HEK293 (cell line): Measurements from ENCODE around the gene TSC22D2.

Experiments used
- CTCF ChIA-PET: fragments of 350-600 bp; formaldehyde crosslinking; extraction: SDS; loops from one replicate; lab custom pipeline; 2021; ENCODE audit warnings: antibody characterized with exemption; lab: Yijun Ruan, JAX
- POLR2A ChIA-PET: fragments of 300-600 bp; formaldehyde crosslinking; extraction: SDS; loops from one replicate; lab custom pipeline; 2020; ENCODE audit warnings: antibody characterized with exemption, inconsistent platforms; lab: Yijun Ruan, JAX
- H3K27ac ChIP-seq: fragments of 200-500 bp; sonication (Bioruptor generic); 2 replicates; pipeline ENCODE4 v1.5.1; 2014; ENCODE audit warnings: low read depth, low read length, control low read depth, inconsistent platforms; ENCODE audit errors: extremely low read depth
- H3K36me3 ChIP-seq, 2 experiments: fragments of 200-500 bp in 1 of 2; sonication (Bioruptor generic) in 1 of 2; 1 replicate in 1 of 2; 2 replicates in 1 of 2; pipeline ENCODE4 v1.5.1; 2014 to 2017; ENCODE audit warnings: inconsistent platforms in 2 of 2, low read length in 2 of 2; ENCODE audit not compliant: control insufficient read depth in 2 of 2, insufficient read depth in 1 of 2
- H3K4me1 ChIP-seq: fragments of 200-500 bp; sonication (Bioruptor generic); 2 replicates; pipeline ENCODE4 v1.5.1; 2014; ENCODE audit warnings: mild to moderate bottlenecking, low read length, inconsistent platforms; ENCODE audit not compliant: control insufficient read depth, insufficient read depth
- H3K4me3 ChIP-seq: 2 replicates; pipeline ENCODE4 v1.5.1; 2011; ENCODE audit warnings: low read depth, mild to moderate bottlenecking, control low read depth, low read length, moderate library complexity
- H3K9me3 ChIP-seq: fragments of 200-500 bp; sonication (Bioruptor generic); 2 replicates; pipeline ENCODE4 v1.5.1; 2014; ENCODE audit warnings: low read depth, low read length, inconsistent platforms; ENCODE audit not compliant: control insufficient read depth, insufficient read depth
- GFI1B ChIP-seq: fragments of 450-650 bp; formaldehyde crosslinking; IDR thresholded peaks from 2 replicates; pipeline ENCODE4 v1.5.1; 2016; ENCODE audit warnings: missing biosample characterization, missing genetic modification characterization
- GLI2 ChIP-seq: fragments of 450-650 bp; formaldehyde crosslinking; IDR thresholded peaks from 2 replicates; pipeline ENCODE4; 2017; ENCODE audit warnings: missing biosample characterization, missing genetic modification characterization, low read depth, borderline replicate concordance
- GLIS2 ChIP-seq: fragments of 450-650 bp; formaldehyde crosslinking; IDR thresholded peaks from 2 replicates; pipeline ENCODE4 v1.5.1; 2016; ENCODE audit warnings: missing biosample characterization, missing genetic modification characterization
- HIC1 ChIP-seq: fragments of 450-650 bp; formaldehyde crosslinking; IDR thresholded peaks from 2 replicates; pipeline ENCODE4 v1.5.1; 2016; ENCODE audit warnings: missing biosample characterization, missing genetic modification characterization
- HOXA7 ChIP-seq: sonication (generic); formaldehyde crosslinking; IDR thresholded peaks from 2 replicates; pipeline ENCODE4 v1.8.1; 2022; ENCODE audit warnings: missing genetic modification reagents, borderline replicate concordance
- HOXD13 ChIP-seq: sonication (generic); formaldehyde crosslinking; IDR thresholded peaks from 2 replicates; pipeline ENCODE4 v1.8.0; 2022; ENCODE audit warnings: missing genetic modification reagents, borderline replicate concordance
- MEIS1 ChIP-seq: sonication (generic); formaldehyde crosslinking; IDR thresholded peaks from 2 replicates; pipeline ENCODE4 v1.8.1; 2022; ENCODE audit warnings: missing genetic modification reagents, mild to moderate bottlenecking, borderline replicate concordance
- REST ChIP-seq: fragments of 450-650 bp; formaldehyde crosslinking; IDR thresholded peaks from 2 replicates; pipeline ENCODE4 v1.5.1; 2016; ENCODE audit warnings: missing biosample characterization, missing genetic modification characterization
- ZBTB7A ChIP-seq: fragments of 450-650 bp; formaldehyde crosslinking; IDR thresholded peaks from 2 replicates; pipeline ENCODE4 v1.5.1; 2016; ENCODE audit warnings: low read depth, missing biosample characterization, missing genetic modification characterization
- ZNF433 ChIP-seq: fragments of 450-650 bp; formaldehyde crosslinking; IDR thresholded peaks from 2 replicates; pipeline ENCODE4 v1.5.1; 2016; ENCODE audit warnings: missing biosample characterization, missing genetic modification characterization, low read depth
- ZNF449 ChIP-seq: fragments of 450-650 bp; formaldehyde crosslinking; IDR thresholded peaks from 2 replicates; pipeline ENCODE4 v1.5.1; 2017; ENCODE audit warnings: missing biosample characterization, mild to moderate bottlenecking, missing genetic modification characterization, moderate library complexity
- ZNF521 ChIP-seq: fragments of 450-650 bp; formaldehyde crosslinking; IDR thresholded peaks from 2 replicates; pipeline ENCODE4 v1.5.1; 2017; ENCODE audit warnings: missing biosample characterization, mild to moderate bottlenecking, missing genetic modification characterization
- ZNF530 ChIP-seq: fragments of 450-650 bp; formaldehyde crosslinking; IDR thresholded peaks from 2 replicates; pipeline ENCODE4 v1.5.1; 2016; ENCODE audit warnings: low read depth, missing biosample characterization, missing genetic modification characterization
- ZNF639 ChIP-seq: fragments of 450-650 bp; formaldehyde crosslinking; IDR thresholded peaks from 2 replicates; pipeline ENCODE4 v1.5.1; 2016; ENCODE audit warnings: missing biosample characterization, missing genetic modification characterization
- ZNF707 ChIP-seq: fragments of 450-650 bp; formaldehyde crosslinking; IDR thresholded peaks from 2 replicates; pipeline ENCODE4 v1.5.1; 2016; ENCODE audit warnings: missing biosample characterization, missing genetic modification characterization
- ZXDB ChIP-seq: fragments of 450-650 bp; formaldehyde crosslinking; IDR thresholded peaks from 2 replicates; pipeline ENCODE4 v1.5.1; 2016; ENCODE audit warnings: missing biosample characterization, missing genetic modification characterization

Gene TSC22D2

GRCh38 chr3:150450916-150451315 is 42.8 kb downstream of the TSC22D2 start:
- no peak for TF ChIP-seq HOXA7
- TF ChIP-seq HIC1 (tag by site-specific recombination), result no peak
- TF ChIP-seq ZNF449 (tag by site-specific recombination), result no peak
- TF ChIP-seq ZNF707, result no peak
- TF ChIP-seq ZBTB7A (tag by site-specific recombination), result no peak
- TF ChIP-seq HOXD13, result no peak
- TF ChIP-seq GLIS2, result no peak
- no peak for TF ChIP-seq GLI2
- no peak for TF ChIP-seq ZNF433 (tag by site-specific recombination)
- TF ChIP-seq, all 188 proteins: peak for 0
- Histone ChIP-seq H3K4me3 (no peak overlapping the region), H3K4me1 (peaks cover 5% of the 10 kb centered on the region; the same call in 1 of the 2 replicates), H3K9me3 (no peaks in the 10 kb centered on the region), H3K27ac (no peak overlapping the region), H3K36me3 (no peaks in the 10 kb centered on the region)
- ChIA-PET CTCF (interaction anchor here (0.7 kb wide), 1 partner anchor 224 kb away, joined by 3 read pairs; no protein-coding TSS in a partner anchor), POLR2A (no interaction called here)

- TF ChIP-seq MEIS1 (CRISPR knock-in tag) (no peak), GFI1B (tag by site-specific recombination) (no peak), ZNF521 (tag by site-specific recombination) (no peak), ZXDB (tag by site-specific recombination) (no peak), ZNF530 (tag by site-specific recombination) (no peak), ZNF639 (tag by site-specific recombination) (no peak), REST (tag by site-specific recombination) (no peak)
- H3K9me3 ChIP-seq, result no peaks in the 10 kb centered on the region
- H3K36me3 ChIP-seq, result no peaks in the 10 kb centered on the region
- H3K4me1 ChIP-seq, result peaks cover 5% of the 10 kb centered on the region; the same call in 1 of the 2 replicates
- ChIA-PET CTCF (interaction anchor here (0.7 kb wide), 1 partner anchor 225 kb away, joined by 3 read pairs; no protein-coding TSS in a partner anchor), POLR2A (no interaction called here)
- no peak overlapping the region for H3K27ac ChIP-seq
- H3K4me3 ChIP-seq, result no peak overlapping the region
These were observed 43.4 kb downstream of the TSC22D2 start for GRCh38 chr3:150451329-150452048.
